HG03521 (cell line): Measurements from ENCODE around the gene ADAM10.

Experiments used
- ATAC-seq: cut with Tn5 transposase; IDR thresholded peaks from one replicate; pipeline ENCODE4 v1.9.1; 2021; ENCODE audit warnings: mild to moderate bottlenecking, moderate library complexity; ENCODE audit not compliant: unreplicated experiment

ADAM10 gene

DNA sequence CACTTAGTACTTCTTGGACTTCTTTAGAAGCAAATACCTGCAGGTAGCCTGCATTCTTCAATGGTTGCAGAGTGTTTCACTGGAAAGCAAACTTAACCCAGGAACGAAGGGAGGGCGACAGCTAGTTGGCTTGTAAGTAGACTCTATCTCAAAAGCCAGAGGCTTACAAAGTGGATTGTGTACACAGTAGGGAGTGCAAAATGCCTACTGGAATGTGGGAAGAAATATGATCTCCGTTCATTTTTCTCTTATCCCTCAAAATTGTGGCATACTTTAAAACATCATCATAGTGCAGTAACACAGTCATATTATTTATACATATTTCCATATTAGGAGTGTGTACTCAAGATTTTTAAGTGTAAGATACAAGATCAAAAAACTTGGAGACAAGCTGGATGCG is 162.0 kb downstream of the ADAM10 start:
- ATAC-seq: no peak

DNA sequence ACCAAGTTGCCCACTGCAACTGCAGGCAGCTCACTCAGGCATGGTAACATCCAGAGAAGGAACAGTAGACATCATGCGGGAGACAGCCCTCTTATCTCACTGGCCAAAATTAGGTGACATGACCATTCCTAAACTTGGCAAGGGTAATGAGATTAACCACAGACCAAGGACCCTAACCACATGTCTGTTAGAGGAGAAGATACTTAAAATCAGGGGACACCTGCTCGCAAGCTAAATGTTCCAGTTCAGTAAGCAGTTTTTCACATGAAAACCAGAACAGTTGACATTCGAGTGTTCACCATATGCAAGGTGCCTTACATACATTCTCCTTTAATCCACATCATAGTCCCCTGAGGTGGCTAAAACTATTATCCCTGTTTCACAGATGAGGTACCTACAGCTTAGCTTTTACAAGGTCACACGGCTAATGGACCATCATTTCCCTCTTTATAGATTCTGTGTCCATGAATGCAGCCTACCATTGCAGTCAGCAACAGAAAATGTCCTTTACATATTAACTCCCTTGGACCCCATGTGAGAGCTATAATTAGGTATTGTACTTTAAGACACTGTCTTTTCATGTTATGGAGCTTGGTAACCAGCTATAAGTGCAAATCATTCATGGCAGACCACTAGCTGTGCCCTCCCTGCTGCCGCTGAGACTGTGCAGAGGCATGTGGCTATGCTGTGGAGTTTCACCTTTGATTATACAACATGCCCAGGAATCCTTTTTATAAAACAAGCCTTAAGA is 163.6 kb downstream of the ADAM10 start:
- no peak for ATAC-seq

DNA sequence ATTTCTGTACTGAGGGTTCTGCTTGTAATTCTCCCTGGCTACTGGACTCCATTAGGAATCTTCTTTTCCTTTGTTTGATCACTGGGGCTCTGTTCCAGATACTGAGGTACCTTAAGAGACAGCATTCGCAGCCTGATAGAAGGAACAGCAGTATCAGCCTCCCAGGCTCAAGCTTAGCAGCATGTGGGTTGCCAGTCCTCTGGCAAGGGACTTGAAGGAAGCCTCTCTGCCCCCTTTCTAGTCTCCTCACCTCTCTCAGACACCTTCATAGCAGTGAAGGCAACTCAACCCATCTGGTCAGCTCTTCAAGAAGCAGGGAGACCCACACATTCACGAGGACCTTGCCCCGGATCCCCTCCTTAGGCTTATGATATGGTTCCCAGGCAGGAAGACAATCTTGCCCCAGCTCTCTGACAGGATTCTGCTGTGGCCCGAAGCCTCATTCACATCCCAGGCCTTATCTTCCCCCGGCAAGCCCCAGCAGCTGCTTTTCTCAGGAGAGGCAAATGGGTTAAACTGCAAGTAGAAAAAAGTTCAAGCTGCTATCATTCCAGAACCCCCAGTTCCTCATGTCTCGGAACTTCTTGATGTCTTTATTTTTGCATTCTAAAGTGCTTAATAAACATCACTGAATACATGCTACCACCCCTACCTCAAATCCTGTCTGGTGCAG is 164.6 kb downstream of the ADAM10 start:
- no peak for ATAC-seq

GRCh38 chr15:58583171-58583908 is 166.2 kb downstream of the ADAM10 start:
- no peak for ATAC-seq

- no peak for ATAC-seq
These were observed 167.3 kb downstream of the ADAM10 start for GRCh38 chr15:58582160-58582559.

DNA sequence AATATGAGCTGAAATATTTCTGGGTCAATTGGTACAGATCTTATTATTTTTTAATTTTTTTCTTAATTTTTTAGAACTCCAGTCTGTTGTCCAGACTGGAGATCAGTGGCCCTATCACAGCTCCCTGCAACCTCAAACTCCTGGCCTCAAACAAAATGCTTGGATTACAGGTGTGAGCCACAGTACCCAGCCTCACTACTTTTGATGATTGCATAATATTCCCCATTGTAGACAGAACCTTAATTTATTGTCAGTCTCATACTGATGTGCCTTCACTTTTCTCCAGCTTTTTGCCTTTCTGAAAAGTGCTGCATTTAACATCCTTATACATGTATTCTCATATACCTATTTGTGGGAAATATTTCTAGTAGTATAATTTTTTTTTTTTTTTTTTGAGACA is 172.8 kb downstream of the ADAM10 start:
- no peak for ATAC-seq

- ATAC-seq: no peak
These were observed 174.3 kb downstream of the ADAM10 start for GRCh38 chr15:58575045-58575786.

DNA sequence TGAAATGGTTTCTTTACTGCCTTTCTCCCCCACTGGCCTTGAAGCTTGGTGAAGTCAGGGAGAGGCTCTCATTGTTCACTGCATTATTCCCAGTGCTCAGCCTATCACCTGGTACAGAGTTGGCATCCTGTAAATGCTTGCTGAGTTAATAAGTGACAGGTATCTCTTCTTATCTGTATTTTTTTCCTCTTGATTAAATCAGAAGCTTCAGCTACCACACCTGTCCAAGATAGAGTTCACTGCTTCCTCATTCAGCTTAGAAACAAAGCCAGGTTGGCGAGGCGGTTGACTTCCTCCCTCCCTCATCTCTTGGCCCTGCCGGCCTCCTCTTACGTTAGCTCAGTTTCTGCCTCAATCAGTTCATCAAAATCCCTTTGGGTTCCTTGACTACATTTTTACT is 174.9 kb downstream of the ADAM10 start:
- ATAC-seq: no peak

GRCh38 chr15:58573270-58573669 is 176.2 kb downstream of the ADAM10 start:
- no peak for ATAC-seq

GRCh38 chr15:58572521-58572920 is 177.0 kb downstream of the ADAM10 start:
- ATAC-seq: no peak

GRCh38 chr15:58571491-58571890 is 178.0 kb downstream of the ADAM10 start:
- no peak for ATAC-seq

GRCh38 chr15:58569455-58569854 is 180.1 kb downstream of the ADAM10 start:
- no peak for ATAC-seq

- ATAC-seq: no peak
These were observed 181.3 kb downstream of the ADAM10 start for GRCh38 chr15:58568157-58568571.

DNA sequence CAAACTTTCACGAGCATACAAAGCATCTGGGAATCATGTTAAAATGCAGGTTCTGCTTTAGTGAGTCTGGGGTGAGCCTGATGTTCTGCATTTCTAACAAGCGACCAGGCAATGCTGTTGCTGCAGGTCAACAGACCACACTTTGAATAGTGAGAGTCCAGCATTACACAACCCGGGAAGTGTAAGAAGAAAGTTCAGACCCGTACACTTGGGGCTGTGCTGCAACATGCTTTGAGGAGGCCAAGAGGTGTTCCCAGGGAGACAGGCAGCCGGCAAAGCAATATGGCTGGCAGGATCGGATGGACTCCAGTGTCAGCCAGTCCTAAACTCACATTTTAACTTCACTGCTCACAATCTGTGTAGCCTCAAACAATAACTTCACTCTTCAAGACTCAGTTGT is 183.5 kb downstream of the ADAM10 start:
- ATAC-seq: no peak

DNA sequence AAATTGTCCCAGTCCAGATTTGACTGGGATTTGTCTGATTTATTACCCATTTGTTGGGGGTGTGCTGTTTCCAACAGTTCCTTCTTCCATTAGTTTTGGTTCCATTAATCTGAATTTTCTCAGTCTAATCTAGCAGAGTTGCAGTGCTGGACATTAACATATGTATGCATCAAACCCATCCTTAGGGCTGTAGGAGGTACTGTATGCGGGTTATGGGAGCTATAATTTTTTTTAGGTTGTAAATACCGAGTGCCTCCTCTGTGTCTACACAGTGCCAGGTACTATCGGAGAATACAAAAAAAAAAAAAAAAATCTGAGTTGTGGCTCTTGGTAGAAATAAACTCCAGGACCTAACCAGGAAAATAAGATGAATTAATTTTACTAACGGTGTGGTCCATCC is 183.9 kb downstream of the ADAM10 start:
- no peak for ATAC-seq

DNA sequence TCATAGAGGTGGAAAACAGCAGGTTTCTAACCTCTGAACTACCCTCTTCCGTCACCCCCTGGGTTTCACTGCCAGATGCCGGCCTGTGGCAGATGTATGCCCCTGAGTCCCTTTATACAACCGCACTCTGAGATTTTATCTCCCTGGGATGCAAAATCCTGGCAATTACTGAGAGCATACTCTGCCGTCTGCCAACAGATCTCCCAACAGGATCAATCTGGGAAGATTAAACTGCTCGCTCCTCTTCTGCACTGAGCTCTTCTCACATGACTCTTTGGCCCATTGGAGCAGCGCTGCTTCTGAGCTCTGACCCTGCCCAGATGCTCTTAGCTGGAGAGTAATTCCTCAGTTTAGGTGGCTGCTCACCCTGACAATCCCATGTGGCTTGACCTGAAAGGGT is 184.5 kb downstream of the ADAM10 start:
- no peak for ATAC-seq

- no peak for ATAC-seq
These were observed 187.4 kb downstream of the ADAM10 start for GRCh38 chr15:58562135-58562534.

DNA sequence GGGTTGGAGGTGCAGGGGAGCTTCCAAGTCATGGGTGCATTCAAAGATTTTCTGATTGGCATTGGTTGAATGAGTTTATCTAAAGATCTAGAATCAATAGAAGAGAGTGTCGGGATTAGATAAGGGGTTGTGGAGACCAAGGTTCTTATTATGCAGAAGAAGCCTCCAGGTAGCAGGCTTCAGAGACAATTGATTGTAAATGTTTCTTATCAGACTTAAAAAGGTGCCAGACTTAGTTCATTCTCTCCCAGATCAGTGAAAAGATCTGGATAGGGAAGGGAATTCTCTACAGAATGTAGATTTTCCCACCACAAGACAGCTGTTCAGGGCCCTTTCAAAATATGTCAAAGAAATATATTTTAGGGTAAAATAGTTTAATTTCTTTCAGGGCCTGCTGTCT is 188.2 kb downstream of the ADAM10 start:
- no peak for ATAC-seq

DNA sequence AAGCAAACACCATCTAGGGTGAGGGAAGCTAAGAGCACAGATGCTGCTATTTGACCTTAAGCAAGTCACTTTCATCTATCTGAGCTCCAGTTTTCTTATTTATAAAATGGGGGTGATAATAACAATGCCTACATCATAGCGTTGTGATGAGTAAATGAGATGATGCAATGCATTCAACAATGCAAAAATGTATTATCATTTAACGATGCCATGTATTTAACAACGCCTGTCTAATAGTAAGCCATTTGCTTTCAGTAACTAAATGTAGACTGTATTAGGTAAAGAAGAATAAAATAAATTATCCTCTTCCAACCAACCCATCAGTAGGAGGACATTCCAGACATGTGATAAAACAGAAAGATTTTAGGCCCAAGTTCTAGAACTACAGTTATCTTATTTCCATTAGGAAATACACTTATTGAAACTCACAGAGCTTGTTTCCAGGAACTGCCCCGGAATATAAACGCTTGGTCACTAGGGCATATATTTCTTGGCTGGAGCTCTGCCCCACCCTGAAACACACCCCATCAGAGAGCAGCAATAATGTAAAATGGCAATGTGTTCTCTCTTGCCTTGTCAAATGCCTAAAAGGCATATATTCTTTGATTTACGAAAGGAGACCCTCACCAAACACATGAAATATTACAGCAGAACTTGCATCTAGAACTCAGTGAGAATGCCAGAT is 189.5 kb downstream of the ADAM10 start:
- no peak for ATAC-seq

- ATAC-seq: no peak
These were observed 190.7 kb downstream of the ADAM10 start for GRCh38 chr15:58558777-58559176.

- ATAC-seq: no peak
These were observed 193.0 kb downstream of the ADAM10 start for GRCh38 chr15:58556541-58556940.
